Measurements from ENCODE around the gene DCAF5.

DNA sequence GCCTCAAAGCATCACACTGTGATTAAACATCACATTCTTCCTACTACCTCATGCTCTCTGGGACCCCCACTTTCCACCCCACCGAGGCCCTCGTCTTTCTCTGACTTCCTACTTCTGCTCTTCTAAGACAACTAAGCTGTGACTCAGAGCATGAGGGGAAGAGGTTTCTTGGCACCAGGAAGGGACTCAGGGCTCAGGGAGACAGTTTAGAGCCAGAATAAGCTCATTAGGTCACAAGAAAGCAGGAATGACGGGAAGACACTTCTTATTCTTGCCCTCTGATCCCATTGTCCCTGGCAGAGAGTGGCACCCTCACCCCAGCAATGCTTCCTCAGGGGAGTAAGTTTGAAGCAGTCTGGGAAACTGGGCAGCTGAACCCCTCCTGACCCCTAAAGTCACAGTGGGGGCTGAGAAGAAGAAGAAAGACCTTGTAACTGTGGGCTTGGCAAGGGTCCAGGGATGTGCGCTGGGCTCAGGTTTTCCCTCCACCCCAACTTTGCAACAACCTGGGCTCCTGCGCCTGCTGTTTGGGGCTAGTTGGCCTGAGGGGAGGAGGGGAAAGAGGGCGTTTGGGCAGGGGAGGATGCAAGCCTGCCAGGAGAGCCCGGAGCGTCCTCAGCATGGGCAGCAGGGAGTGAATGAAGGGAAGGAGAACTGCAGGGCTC, 109.2 kb downstream of the DCAF5 start:
- TF ChIP-seq SYNCRIP (IDR thresholded peaks at IDR 0.05; ENCODE audit: insufficient read depth, low read depth, low read length), result no peak
- no peak for TF ChIP-seq NCOR1 (IDR thresholded peaks at IDR 0.05; ENCODE audit: borderline replicate concordance, low read length)
- no peak for TF ChIP-seq KLF12 (CRISPR knock-in tag; IDR thresholded peaks at IDR 0.05; ENCODE audit: borderline replicate concordance)
- no peak for TF ChIP-seq ZFP36 (IDR thresholded peaks at IDR 0.05; ENCODE audit: borderline replicate concordance, low read depth, low read length, partially characterized antibody)
- no peak for TF ChIP-seq MTA3 (CRISPR knock-in tag; IDR thresholded peaks at IDR 0.05)

All from HepG2 (cell line).